ENCODE results near the gene CENPP.

GRCh38 chr9:92663951-92664350 is 338.2 kb downstream of the CENPP start:
- no peak for TF ChIP-seq POLR2A (IDR thresholded peaks at IDR 0.05; ENCODE audit: low read length)
- TF ChIP-seq GATA1 (IDR thresholded peaks at IDR 0.05; ENCODE audit: low read depth, low read length) = no peak

Data from erythroblast (primary cell).